DOHH2 (cell line): Measurements from ENCODE around the gene CACNA1A.

Experiments
- CTCF ChIP-seq: fragments of 200-600 bp; sonication (generic); IDR thresholded peaks from one replicate; pipeline ENCODE4 v1.5.1; 2014; ENCODE audit warnings: antibody characterized with exemption, mild to moderate bottlenecking, low read depth, low read length; ENCODE audit not compliant: poor library complexity, severe bottlenecking
- EZH2phosphoT487 ChIP-seq: fragments of 200-600 bp; sonication (generic); IDR thresholded peaks from 2 replicates; pipeline ENCODE4 v1.6.1; 2017; ENCODE audit warnings: borderline replicate concordance, mild to moderate bottlenecking, antibody characterized with exemption, low read length, moderate library complexity, mixed read lengths

GRCh38 chr19:13505761-13506470, 363 bp downstream of the CACNA1A start:
- TF ChIP-seq CTCF (no peak), EZH2phosphoT487 (no peak)
